ENCODE measurements around the gene MTCL1.

- TF ChIP-seq REST (IDR thresholded peaks at IDR 0.05; ENCODE audit: low read depth) (no peak), YY1 (IDR thresholded peaks at IDR 0.05; ENCODE audit: low read depth) (no peak)
These were observed 6.2 kb upstream of the MTCL1 start for GRCh38 chr18:8699126-8699525.

Measured in Ishikawa (cell line).